Skeletal muscle tissue (tissue), 4 donors: ENCODE measurements around the gene GRIN3A. TPM values are rescaled to one million over a fixed set of nuclear protein-coding genes. Genes with fewer than 3 reads are reported as not detected.

Source experiments
- H3K27ac ChIP-seq: one replicate; pipeline ENCODE4 v1.7.0; 2013; ENCODE audit warnings: mild to moderate bottlenecking, low read depth, low read length, inconsistent platforms
- H3K27me3 ChIP-seq, 3 donors: one replicate each; pipeline ENCODE4 v1.7.0; 2013; ENCODE audit warnings: low read length in 3 of 3; ENCODE audit not compliant: control insufficient read depth in 3 of 3, insufficient read depth in 3 of 3
- H3K36me3 ChIP-seq, 3 donors: one replicate each; pipeline ENCODE4 v1.7.0; 2013; ENCODE audit warnings: low read length in 3 of 3; ENCODE audit not compliant: control insufficient read depth in 3 of 3, insufficient read depth in 3 of 3
- H3K4me1 ChIP-seq, 3 donors: one replicate each; pipeline ENCODE4 v1.7.0; 2013; ENCODE audit warnings: low read length in 3 of 3, mild to moderate bottlenecking in 3 of 3; ENCODE audit not compliant: control insufficient read depth in 3 of 3, insufficient read depth in 3 of 3
- H3K4me3 ChIP-seq, 3 donors: one replicate each; pipeline ENCODE4 v1.7.0; 2013; ENCODE audit warnings: low read length in 3 of 3
- H3K9ac ChIP-seq, 3 donors: one replicate each; pipeline ENCODE4 v1.7.0; 2013; ENCODE audit warnings: low read length in 3 of 3, mild to moderate bottlenecking in 3 of 3, moderate library complexity in 2 of 3, low read depth in 1 of 3
- H3K9me3 ChIP-seq, 3 donors: one replicate each; pipeline ENCODE4 v1.7.0; 2013; ENCODE audit warnings: low read length in 3 of 3; ENCODE audit not compliant: control insufficient read depth in 3 of 3
- total RNA-seq: library from RNA; depleted of rRNA; stranded (reverse); fragments of >200 nt; gene quantifications from one replicate; pipeline ENCODE4 v1.2.3, GENCODE V29; 2014
- donor health status: Osteomylitis.

The GRIN3A gene
- total RNA-seq, 1 donor from 2014 or later = 0.52 TPM

DNA sequence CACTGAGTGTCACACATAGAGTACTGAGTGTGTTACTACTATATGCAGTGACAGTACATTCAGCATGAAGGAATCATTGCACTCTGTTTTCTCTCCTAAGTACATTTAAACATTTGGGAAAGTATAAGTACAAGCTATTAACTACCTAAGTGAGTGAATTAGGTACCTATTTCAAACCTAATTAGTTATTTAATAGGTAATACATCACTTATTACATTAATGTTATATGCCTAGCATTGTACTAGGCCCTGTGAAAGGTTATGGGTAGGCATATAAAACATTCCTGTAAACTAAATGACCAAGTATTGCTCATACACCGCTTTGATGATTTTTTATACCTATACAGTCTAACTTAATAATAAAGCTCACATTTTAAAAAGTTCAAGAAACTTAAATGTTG is 118.0 kb downstream of the GRIN3A start:
- Histone ChIP-seq H3K4me1 (no peaks in the 10 kb centered on the region), H3K9ac (no peak overlapping the region), H3K36me3 (no peaks in the 10 kb centered on the region), H3K4me3 (no peak overlapping the region), H3K27me3 (no peaks in the 10 kb centered on the region), H3K9me3 (no peaks in the 10 kb centered on the region), H3K27ac (no peak overlapping the region)

GRCh38 chr9:101618698-101619097 is 119.7 kb downstream of the GRIN3A start:
- H3K9ac ChIP-seq = no peak overlapping the region
- no peaks in the 10 kb centered on the region for H3K27me3 ChIP-seq
- no peak overlapping the region for H3K27ac ChIP-seq
- H3K9me3 ChIP-seq = no peaks in the 10 kb centered on the region
- H3K4me3 ChIP-seq = no peak overlapping the region
- H3K4me1 ChIP-seq = no peaks in the 10 kb centered on the region
- H3K36me3 ChIP-seq = no peaks in the 10 kb centered on the region

- H3K27me3 ChIP-seq = peaks cover 3 to 9% (median 7%) of the 10 kb centered on the region in 3 donors
- H3K27ac ChIP-seq = no peak overlapping the region
Measured at GRCh38 chr9:101605547-101605946, 132.9 kb downstream of the GRIN3A start.

GRCh38 chr9:101604296-101604695 is 134.2 kb downstream of the GRIN3A start:
- Histone ChIP-seq H3K4me3 (no peak overlapping the region), H3K9me3 (no peaks in the 10 kb centered on the region), H3K36me3 (no peaks in the 10 kb centered on the region), H3K4me1 (no peaks in the 10 kb centered on the region), H3K9ac (no peak overlapping the region), H3K27me3 (peaks cover 3 to 9% (median 7%) of the 10 kb centered on the region in 3 donors), H3K27ac (no peak overlapping the region)

More at GRCh38 chr9:101605547-101605946, 132.9 kb downstream of the GRIN3A start:
- Histone ChIP-seq H3K36me3 (no peaks in the 10 kb centered on the region), H3K9me3 (no peaks in the 10 kb centered on the region), H3K4me1 (no peaks in the 10 kb centered on the region), H3K9ac (no peak overlapping the region), H3K4me3 (no peak overlapping the region)

- Histone ChIP-seq H3K27ac (no peak overlapping the region), H3K9me3 (no peaks in the 10 kb centered on the region), H3K27me3 (peaks cover 3 to 6% (median 4%) of the 10 kb centered on the region in 3 donors), H3K4me3 (no peak overlapping the region), H3K9ac (peak overlapping the region in 1 of 3 donors; percentile 4), H3K36me3 (no peaks in the 10 kb centered on the region), H3K4me1 (no peaks in the 10 kb centered on the region)
Measured at GRCh38 chr9:101601904-101602765, 136.3 kb downstream of the GRIN3A start.

DNA sequence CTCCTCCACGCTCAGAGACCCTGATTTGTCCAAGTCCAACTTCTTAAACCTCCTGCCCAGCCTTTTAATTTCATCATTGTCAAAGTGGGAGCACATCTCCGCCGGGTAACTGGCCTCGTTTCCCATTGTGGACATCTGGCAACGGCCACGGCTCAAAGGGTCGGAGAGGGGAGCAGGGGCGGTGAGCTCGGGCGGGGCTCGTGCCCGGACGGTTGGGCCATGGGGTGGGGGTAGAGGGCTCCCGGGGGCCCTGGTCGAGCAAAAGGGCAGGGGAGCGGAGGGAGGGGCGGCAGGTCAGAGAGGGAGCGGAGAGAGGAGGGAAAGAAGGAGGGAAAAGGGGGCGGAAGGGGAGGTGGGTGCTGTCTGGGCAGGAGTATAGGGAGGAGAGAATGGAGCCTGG is 143.7 kb downstream of the GRIN3A start, which contains the start of gene PPP3R2:
PPP3R2 (minus strand) TSS at position 174 of the 400 bp plus-strand sequence; CDS start at position 126, 48 bp downstream.
- no peak within 1 kb of the TSS for H3K27ac ChIP-seq
- no peaks in the 10 kb centered on the region for H3K36me3 ChIP-seq
- no peak within 1 kb of the TSS for H3K4me3 ChIP-seq

DNA sequence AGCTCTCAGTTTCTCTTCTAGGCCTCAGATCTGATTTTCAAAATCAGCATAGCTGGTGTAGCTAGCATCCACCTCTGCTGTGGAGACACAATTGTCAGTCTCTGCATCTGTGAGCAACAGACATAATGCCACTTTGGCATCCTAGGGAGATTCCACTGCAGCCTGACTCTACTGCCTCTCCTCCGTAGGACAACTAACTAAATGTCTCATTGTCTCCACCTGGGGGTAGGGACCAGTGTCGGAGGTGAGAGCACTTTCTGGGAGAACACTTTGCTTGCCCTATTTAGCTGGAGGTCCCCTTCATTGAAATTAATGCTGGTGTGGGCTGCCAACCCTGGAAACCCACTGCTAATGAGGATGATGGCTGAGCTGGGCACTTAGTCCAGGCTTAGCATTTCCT is 145.1 kb downstream of the GRIN3A start:
- no peaks in the 10 kb centered on the region for H3K36me3 ChIP-seq
- H3K9me3 ChIP-seq = no peaks in the 10 kb centered on the region
- no peak overlapping the region for H3K27ac ChIP-seq
- H3K4me3 ChIP-seq = no peak overlapping the region
- no peaks in the 10 kb centered on the region for H3K27me3 ChIP-seq
- H3K4me1 ChIP-seq = no peaks in the 10 kb centered on the region
- H3K9ac ChIP-seq = no peak overlapping the region

More for the DNA sequence above, 143.7 kb downstream of the GRIN3A start, which contains the start of gene PPP3R2:
- Histone ChIP-seq H3K9ac (no peak within 1 kb of the TSS), H3K27me3 (no peaks in the 10 kb centered on the region), H3K9me3 (no peaks in the 10 kb centered on the region), H3K4me1 (no peaks in the 10 kb centered on the region)

DNA sequence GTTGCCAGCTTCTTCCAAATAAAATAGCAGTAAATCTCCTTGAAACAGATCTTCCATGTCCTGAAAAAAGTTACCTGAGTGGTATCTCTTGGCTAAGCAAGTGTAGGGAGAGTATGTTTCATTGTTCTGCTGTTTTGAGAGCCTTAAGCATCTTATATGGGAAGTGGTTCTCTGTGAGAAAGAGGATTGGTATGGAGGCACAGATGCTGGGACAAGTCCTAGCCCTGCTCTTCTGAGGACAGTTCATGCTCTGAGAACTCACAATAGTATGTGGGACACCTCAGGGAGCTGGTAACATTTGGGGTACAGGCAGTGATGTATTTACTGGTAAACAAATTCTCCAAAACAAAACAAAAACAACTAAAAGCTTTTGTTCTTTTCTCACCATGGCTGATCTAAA is 145.7 kb downstream of the GRIN3A start:
- no peaks in the 10 kb centered on the region for H3K36me3 ChIP-seq
- H3K4me1 ChIP-seq = no peaks in the 10 kb centered on the region
- no peak overlapping the region for H3K4me3 ChIP-seq

GRCh38 chr9:101591787-101592446 is 146.5 kb downstream of the GRIN3A start:
- Histone ChIP-seq H3K27ac (no peak overlapping the region), H3K4me3 (no peak overlapping the region), H3K27me3 (no peaks in the 10 kb centered on the region), H3K9me3 (no peaks in the 10 kb centered on the region), H3K4me1 (no peaks in the 10 kb centered on the region), H3K9ac (no peak overlapping the region), H3K36me3 (no peaks in the 10 kb centered on the region)

More for the DNA sequence above, 145.7 kb downstream of the GRIN3A start:
- Histone ChIP-seq H3K9me3 (no peaks in the 10 kb centered on the region), H3K27ac (no peak overlapping the region), H3K27me3 (no peaks in the 10 kb centered on the region), H3K9ac (no peak overlapping the region)

DNA sequence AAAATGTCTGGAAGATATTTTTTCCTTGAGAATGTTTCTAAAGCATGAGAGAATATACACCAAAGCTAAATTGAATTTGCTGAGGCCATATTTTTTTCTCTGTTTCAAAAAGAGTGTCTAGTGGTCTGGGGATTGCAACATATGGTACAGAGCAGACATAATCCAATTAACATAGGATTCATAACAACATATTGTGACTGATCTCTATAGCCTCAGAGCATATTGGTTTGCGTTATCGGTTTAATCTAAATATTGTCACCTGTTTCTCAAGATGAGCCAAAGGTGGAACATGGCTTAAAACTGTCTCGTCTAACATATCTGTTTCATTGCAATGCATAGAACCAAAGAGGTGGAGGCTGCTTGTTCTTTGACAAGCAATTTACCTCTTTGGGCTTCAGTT is 147.5 kb downstream of the GRIN3A start:
- Histone ChIP-seq H3K9me3 (no peaks in the 10 kb centered on the region), H3K4me1 (no peaks in the 10 kb centered on the region), H3K36me3 (no peaks in the 10 kb centered on the region), H3K4me3 (no peak overlapping the region), H3K27ac (no peak overlapping the region), H3K9ac (no peak overlapping the region), H3K27me3 (no peaks in the 10 kb centered on the region)
